Embryonic facial prominence (tissue), 1 donor: ENCODE measurements around the gene TMEM271.

Experiments used
- DNase-seq: peaks from one replicate; pipeline ENCODE4 v3.0.0-alpha.2; 2016; ENCODE audit errors: extremely low spot score

The TMEM271 gene, protein sequence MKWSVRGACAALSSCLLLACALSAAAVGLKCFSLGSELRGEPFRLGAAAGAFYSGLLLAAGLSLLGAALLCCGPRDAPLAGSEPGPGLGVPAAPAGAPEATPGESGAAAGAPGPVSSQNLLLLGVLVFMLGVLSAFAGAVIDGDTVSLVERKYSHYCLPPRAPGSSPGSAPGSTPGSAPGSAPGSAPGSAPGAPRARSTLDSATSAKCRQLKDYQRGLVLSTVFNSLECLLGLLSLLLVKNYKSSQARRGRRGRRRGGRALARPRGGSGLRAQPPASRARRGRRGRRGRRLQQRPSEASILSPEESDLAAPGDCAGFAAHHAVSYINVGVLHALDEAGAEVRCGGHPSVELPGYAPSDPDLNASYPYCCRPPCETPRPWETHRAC

DNA sequence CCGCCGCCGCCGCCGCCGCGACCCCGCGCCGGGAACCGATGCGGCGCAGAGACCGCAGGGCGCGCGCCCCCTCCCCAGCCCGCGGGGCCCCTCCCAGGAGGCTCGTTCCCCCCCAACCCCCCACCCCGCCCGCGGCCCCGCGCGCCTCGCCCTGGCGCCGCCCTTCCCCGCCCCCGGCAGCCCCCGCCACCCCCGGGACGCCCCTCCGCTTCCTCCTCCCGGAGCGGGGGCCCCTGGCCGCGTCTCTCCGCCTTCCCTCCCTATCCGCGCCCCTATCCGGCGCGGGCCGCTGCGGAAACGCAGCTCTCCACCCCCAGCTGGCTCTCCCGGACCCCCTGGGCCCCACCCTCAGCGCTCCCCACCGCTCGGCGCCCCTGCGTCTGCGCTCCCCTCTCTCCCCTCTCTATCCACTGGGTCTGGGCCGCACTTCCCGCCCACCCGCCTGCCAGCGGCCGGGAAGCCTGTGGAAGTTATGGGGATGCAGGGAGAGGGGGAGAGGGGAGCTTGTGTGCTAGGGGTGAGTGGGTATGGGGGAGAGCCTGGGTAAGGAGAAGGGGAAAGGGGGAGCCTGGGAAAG lies at the start of gene TMEM271:
Gene TMEM271 (minus strand): TSS at position 51 of the 577 bp plus-strand sequence. CDS start 233 bp downstream, outside the sequence.
- DNase-seq = no peak

GRCh38 chr4:625631-626161 lies 49.6 kb upstream of the TMEM271 start:
- no peak for DNase-seq

- no peak for DNase-seq
Observed at GRCh38 chr4:624705-625590, 48.9 kb upstream of the TMEM271 start, which contains the start of gene PDE6B. PDE6B (plus strand) TSS chr4:625573; CDS start chr4:625627, 54 bp downstream.

- no peak for DNase-seq
Observed at GRCh38 chr4:623914-624566, 47.9 kb upstream of the TMEM271 start.

DNA sequence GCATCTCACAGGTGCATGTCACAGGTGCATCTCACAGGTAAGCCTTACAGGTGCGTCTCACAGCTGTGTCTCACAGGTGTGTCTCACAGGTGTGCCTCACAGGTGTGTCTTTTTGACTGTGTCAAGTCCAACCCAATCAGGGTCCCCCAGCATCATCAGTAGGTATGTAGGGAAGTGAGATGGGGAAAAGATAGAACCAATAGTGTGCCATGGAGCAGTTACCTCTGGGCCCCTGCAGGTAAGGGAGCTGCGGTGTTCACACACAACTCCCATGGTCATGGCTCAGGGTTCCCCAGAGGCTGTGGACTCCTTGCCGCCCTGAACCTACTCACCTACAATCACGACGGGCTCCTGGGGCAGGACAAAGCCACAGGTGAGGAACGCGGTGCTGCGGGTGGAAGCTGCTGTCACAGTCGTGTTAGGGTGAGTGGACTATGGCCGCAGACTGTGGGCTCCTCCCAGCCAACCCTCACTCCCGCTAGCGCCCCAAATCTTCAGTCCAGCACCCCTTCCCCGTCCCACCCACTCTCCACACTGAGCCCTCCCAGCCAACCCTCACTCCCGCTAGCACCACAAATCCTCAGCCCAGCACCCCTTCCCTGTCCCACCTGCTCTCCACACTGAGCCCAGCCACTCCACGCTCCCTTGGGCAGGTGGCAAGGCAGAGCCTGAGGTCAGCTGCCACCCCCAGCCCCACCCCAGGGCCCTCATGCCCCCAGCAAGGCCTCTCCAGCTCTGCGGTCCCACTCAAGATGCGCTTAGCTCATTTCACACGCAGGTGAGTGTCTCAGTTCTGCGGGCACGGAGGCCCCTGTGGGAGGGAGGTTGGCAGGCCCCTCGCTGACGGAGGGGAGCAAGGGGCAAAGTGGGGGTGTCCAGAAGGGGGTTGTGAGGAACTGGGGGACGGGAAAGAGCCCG lies 47.2 kb upstream of the TMEM271 start:
- DNase-seq = no peak

DNA sequence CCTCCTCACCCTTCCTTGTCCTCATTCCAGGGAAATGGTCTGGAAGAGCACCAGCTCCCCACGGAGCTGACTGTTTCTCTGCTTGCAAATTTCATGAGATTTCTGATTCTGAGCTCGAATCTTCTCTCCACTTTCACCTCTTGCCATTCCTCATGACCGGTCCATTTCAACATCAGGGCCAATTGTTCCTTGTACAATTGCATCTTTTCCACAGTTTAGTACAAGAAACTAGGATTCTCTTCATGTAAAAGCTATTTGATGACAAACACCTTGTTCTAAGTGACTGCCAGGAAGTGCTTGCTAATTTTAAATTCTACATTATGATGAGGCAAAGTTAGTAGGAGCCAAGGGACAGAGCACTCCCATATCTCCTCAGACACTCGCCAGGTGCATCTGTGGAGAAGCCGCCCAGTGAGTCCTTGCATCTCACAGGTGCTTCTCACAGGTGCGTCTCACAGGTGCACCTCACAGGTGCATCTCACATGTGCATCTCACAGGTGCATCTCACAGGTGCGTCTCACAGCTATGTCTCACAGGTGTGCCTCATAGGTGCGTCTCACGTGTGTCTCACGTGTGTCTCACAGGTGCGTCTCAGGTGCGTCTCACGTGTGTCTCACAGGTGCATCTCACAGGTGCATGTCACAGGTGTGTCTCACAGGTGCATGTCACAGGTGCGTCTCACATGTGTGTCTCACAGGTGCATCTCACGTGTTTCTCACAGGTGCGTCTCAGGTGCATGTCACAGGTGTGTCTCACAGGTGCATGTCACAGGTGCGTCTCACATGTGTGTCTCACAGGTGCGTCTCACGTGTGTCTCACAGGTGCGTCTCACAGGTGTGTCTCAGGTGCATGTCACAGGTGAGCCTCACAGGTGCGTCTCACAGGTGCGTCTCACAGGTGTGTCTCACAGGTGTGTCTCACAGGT lies 46.2 kb upstream of the TMEM271 start:
- no peak for DNase-seq

GRCh38 chr4:621296-622070 lies 45.4 kb upstream of the TMEM271 start:
- no peak for DNase-seq

GRCh38 chr4:620851-621261 lies 44.8 kb upstream of the TMEM271 start:
- DNase-seq = no peak

GRCh38 chr4:620201-620600 lies 44.1 kb upstream of the TMEM271 start:
- no peak for DNase-seq

GRCh38 chr4:617644-618641 lies 41.8 kb upstream of the TMEM271 start:
- no peak for DNase-seq

- DNase-seq = no peak
Observed at GRCh38 chr4:616911-617643, 41.0 kb upstream of the TMEM271 start.

GRCh38 chr4:616091-616490 lies 40.0 kb upstream of the TMEM271 start:
- no peak for DNase-seq

DNA sequence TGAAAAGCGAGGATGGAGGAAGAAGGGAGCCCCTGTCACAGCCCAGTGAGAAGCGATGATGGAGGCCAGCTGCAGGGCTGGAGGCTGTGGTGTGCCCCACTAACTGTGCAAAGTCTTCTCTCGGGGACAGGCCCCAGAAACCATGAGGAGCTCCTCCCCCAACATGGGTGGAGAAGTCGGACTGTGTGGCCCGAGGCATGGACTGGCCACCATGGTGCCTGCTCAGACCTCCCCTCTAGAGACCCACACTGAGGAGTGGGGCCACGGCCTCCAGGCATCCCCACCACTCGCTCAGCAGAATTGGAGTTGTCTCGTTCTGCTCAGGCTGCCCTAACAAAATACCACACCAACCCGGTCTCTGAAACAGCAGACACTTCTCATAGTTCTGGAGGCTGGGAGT lies 37.0 kb upstream of the TMEM271 start:
- no peak for DNase-seq

DNA sequence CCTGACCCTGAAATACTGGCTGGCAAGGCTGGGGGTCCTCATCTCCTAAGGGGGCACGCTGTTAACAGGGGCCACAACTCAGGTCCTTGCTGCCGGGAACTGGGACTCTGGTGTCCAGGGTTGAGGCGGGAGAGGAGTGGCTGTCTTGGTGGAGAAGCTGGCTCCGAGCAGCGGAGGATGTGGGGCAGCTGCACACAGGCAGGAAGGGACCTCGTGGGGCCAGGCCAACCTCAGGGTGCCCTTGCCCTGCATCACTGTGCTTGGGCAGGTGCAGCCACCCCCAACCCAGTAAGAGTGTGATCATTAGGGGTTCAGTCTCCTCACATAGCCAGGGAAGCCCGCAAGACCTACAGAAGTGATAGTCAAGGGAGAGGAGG lies 36.6 kb upstream of the TMEM271 start:
- no peak for DNase-seq

GRCh38 chr4:612052-612748 lies 36.1 kb upstream of the TMEM271 start:
- DNase-seq = no peak
